ENCODE measurements around the gene YES1. TPM values are rescaled to one million over a fixed set of nuclear protein-coding genes. Genes with fewer than 3 reads are reported as not detected.

YES1 gene
- total and polyA plus RNA-seq, 2 of the 13 experiments (the other 11 are each of a cell fraction or from before 2014, with no cell fraction given), result 17.2 to 70.8 TPM

- TF ChIP-seq DR1 (CRISPR knock-in tag; IDR thresholded peaks at IDR 0.05), result no peak
- peak; percentile 92; the same call in 1 of the 2 replicates for TF ChIP-seq CREBL2 (CRISPR knock-in tag; IDR thresholded peaks at IDR 0.05; ENCODE audit: borderline replicate concordance)
- no peak for TF ChIP-seq ETS1 (CRISPR knock-in tag; IDR thresholded peaks at IDR 0.05)
- TF ChIP-seq ARNT2 (CRISPR knock-in tag; IDR thresholded peaks at IDR 0.05; ENCODE audit: low read depth), result no peak
- TF ChIP-seq, protein P1, sequence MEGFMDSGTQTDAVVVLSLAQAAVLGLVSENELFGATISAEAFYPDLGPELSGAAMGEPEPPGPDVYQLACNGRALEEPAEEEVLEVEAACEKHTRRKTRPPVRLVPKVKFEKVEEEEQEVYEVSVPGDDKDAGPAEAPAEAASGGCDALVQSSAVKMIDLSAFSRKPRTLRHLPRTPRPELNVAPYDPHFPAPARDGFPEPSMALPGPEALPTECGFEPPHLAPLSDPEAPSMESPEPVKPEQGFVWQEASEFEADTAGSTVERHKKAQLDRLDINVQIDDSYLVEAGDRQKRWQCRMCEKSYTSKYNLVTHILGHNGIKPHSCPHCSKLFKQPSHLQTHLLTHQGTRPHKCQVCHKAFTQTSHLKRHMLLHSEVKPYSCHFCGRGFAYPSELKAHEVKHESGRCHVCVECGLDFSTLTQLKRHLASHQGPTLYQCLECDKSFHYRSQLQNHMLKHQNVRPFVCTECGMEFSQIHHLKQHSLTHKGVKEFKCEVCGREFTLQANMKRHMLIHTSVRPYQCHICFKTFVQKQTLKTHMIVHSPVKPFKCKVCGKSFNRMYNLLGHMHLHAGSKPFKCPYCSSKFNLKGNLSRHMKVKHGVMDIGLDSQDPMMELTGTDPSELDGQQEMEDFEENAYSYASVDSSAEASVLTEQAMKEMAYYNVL (CRISPR knock-in tag; IDR thresholded peaks at IDR 0.05; ENCODE audit: borderline replicate concordance), result no peak
- TF ChIP-seq RXRB (CRISPR knock-in tag; IDR thresholded peaks at IDR 0.05; ENCODE audit: borderline replicate concordance), result no peak
- TF ChIP-seq NFATC3 (CRISPR knock-in tag; IDR thresholded peaks at IDR 0.05), result no peak
- no peak for TF ChIP-seq FOXP1 (IDR thresholded peaks at IDR 0.05)
- no peak for TF ChIP-seq FOXP1 (CRISPR knock-in tag; IDR thresholded peaks at IDR 0.05)
- TF ChIP-seq MYNN (CRISPR knock-in tag; IDR thresholded peaks at IDR 0.05; ENCODE audit: low read depth), result 0 out of 2 replicates have a peak, but pooled peaks have one; percentile 69
- no peak for TF ChIP-seq MAZ (IDR thresholded peaks at IDR 0.05; ENCODE audit: borderline replicate concordance, low read depth, low read length)
- peak; percentile 15; the same call in 1 of the 2 replicates for TF ChIP-seq MAZ (CRISPR knock-in tag; IDR thresholded peaks at IDR 0.05; ENCODE audit: low read depth)
- 0 out of 2 replicates have a peak, but pooled peaks have one; percentile 15 for TF ChIP-seq TARDBP (CRISPR knock-in tag; IDR thresholded peaks at IDR 0.05)
- 0 out of 2 replicates have a peak, but pooled peaks have one; percentile 26 for TF ChIP-seq NR2C2 (CRISPR knock-in tag; IDR thresholded peaks at IDR 0.05; ENCODE audit: borderline replicate concordance)
- no peak for TF ChIP-seq NKX3-1 (CRISPR knock-in tag; IDR thresholded peaks at IDR 0.05)
- TF ChIP-seq, protein P2, sequence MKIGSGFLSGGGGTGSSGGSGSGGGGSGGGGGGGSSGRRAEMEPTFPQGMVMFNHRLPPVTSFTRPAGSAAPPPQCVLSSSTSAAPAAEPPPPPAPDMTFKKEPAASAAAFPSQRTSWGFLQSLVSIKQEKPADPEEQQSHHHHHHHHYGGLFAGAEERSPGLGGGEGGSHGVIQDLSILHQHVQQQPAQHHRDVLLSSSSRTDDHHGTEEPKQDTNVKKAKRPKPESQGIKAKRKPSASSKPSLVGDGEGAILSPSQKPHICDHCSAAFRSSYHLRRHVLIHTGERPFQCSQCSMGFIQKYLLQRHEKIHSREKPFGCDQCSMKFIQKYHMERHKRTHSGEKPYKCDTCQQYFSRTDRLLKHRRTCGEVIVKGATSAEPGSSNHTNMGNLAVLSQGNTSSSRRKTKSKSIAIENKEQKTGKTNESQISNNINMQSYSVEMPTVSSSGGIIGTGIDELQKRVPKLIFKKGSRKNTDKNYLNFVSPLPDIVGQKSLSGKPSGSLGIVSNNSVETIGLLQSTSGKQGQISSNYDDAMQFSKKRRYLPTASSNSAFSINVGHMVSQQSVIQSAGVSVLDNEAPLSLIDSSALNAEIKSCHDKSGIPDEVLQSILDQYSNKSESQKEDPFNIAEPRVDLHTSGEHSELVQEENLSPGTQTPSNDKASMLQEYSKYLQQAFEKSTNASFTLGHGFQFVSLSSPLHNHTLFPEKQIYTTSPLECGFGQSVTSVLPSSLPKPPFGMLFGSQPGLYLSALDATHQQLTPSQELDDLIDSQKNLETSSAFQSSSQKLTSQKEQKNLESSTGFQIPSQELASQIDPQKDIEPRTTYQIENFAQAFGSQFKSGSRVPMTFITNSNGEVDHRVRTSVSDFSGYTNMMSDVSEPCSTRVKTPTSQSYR (CRISPR knock-in tag; IDR thresholded peaks at IDR 0.05; ENCODE audit: borderline replicate concordance), result no peak
- TF ChIP-seq ELK4 (CRISPR knock-in tag; IDR thresholded peaks at IDR 0.05; ENCODE audit: borderline replicate concordance), result no peak
- TF ChIP-seq BATF2 (CRISPR knock-in tag; IDR thresholded peaks at IDR 0.05), result no peak; the same call in 1 of the 2 replicates
- TF ChIP-seq HOXA3 (CRISPR knock-in tag; IDR thresholded peaks at IDR 0.05), result no peak
- peak in 1 of 2 experiments; percentile 72; a peak in 2 of 4 replicates for TF ChIP-seq POLR2A (IDR thresholded peaks at IDR 0.05; ENCODE audit: insufficient read depth in 1 of 2, low read depth in 2 of 2, low read length in 2 of 2)
Measured at GRCh38 chr18:711657-712400, 100.2 kb downstream of the YES1 start (continued).

Data from HepG2 (cell line).